Testis (tissue), 3 donors: ENCODE results near the gene FXYD2. TPM values are rescaled to one million over a fixed set of nuclear protein-coding genes. Genes with fewer than 3 reads are reported as not detected.

Experiments used
- DNase-seq: peaks from one replicate; pipeline ENCODE4 v3.0.0-alpha.2; 2019
- H3K27ac ChIP-seq, 2 donors: fragments of 200-600 bp; sonication (generic); one replicate each; pipeline ENCODE4 v1.5.1; 2019
- H3K27me3 ChIP-seq: fragments of 200-600 bp; sonication (generic); one replicate; pipeline ENCODE4 v1.5.1; 2019
- H3K36me3 ChIP-seq: fragments of 200-600 bp; sonication (generic); one replicate; pipeline ENCODE4 v1.5.1; 2017; ENCODE audit warnings: low read depth; ENCODE audit errors: missing control alignments
- H3K4me1 ChIP-seq: fragments of 200-600 bp; sonication (generic); one replicate; pipeline ENCODE4 v1.5.1; 2019
- H3K4me3 ChIP-seq, 2 donors: fragments of 200-600 bp; sonication (generic); one replicate each; pipeline ENCODE4 v1.5.1; 2017 to 2019
- H3K9me3 ChIP-seq: fragments of 200-600 bp; sonication (generic); one replicate; pipeline ENCODE4 v1.5.1; 2017
- POLR2A ChIP-seq: fragments of 450-650 bp; IDR thresholded peaks from one replicate; pipeline ENCODE4 v1.6.1; 2017; ENCODE audit warnings: antibody characterized with exemption, mild to moderate bottlenecking, moderate library complexity
- whole genome bisulfite sequencing, 2 donors: methylation state at CpG; one replicate each; pipeline ENCODE4 v1.1.5; 2018; 5-methylcytosine and 5-hydroxymethylcytosine counted together
- intact Hi-C: fragments of 100-400 bp; cut with DNase I; formaldehyde crosslinking; loops from one replicate; pipeline ENCODE4 v1.15.1; 2023; ENCODE audit warnings: low total_unique reads
- polyA plus RNA-seq: library from polyadenylated mRNA; stranded (reverse); fragments of 350-450 nt; fragmentation: Illumina TruSeq; extraction: RNeasy Lipid Tissue Mini Kit (QIAGEN cat#74804); gene quantifications from one replicate; pipeline ENCODE4 v1.2.3, GENCODE V29; 2014; ENCODE audit warnings: low read depth, low replicate concordance; ENCODE audit not compliant: insufficient read depth
- total RNA-seq, 2 donors: library from RNA; depleted of rRNA; stranded (reverse); fragments of >200 nt; gene quantifications; one replicate each; pipeline ENCODE4 v1.2.3, GENCODE V29; 2016
- TF ChIP-seq, protein P1 (sequence below), 3 experiments: fragments of 450-650 bp in 2 of 3; fragments of 200-600 bp in 1 of 3; sonication (generic) in 1 of 3; IDR thresholded peaks; one replicate each; pipeline ENCODE4 v1.5.1; 2016 to 2019; ENCODE audit warnings: antibody characterized with exemption in 3 of 3, mild to moderate bottlenecking in 2 of 3, moderate library complexity in 1 of 3

Gene FXYD2
- total and polyA plus RNA-seq, 3 donors from 2014 or later, result 5.3 to 8.3 (median 7.6) TPM

DNA sequence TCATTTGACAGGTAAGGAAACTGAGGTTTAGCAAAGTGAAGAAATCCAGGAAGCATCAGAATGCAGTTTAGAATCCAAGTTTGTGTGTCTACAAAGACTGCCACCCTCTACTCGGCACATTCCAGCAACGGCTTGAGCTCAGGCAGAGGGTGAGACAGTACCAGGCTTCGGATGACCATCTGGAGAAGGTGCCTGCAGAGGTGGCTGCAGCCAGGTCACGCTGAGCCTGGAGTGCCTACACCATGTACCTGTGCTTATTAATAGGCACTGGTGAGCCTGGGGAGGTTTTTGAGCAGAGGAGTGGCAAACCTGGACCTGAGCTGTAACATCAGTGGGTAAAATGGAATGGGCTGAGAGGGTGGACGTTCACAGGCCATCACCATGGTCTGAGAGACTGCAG lies 47.2 kb upstream of the FXYD2 start:
- no peaks in the 10 kb centered on the region for H3K9me3 ChIP-seq
- no peak for DNase-seq
- no peak for TF ChIP-seq POLR2A
- TF ChIP-seq, protein P1, sequence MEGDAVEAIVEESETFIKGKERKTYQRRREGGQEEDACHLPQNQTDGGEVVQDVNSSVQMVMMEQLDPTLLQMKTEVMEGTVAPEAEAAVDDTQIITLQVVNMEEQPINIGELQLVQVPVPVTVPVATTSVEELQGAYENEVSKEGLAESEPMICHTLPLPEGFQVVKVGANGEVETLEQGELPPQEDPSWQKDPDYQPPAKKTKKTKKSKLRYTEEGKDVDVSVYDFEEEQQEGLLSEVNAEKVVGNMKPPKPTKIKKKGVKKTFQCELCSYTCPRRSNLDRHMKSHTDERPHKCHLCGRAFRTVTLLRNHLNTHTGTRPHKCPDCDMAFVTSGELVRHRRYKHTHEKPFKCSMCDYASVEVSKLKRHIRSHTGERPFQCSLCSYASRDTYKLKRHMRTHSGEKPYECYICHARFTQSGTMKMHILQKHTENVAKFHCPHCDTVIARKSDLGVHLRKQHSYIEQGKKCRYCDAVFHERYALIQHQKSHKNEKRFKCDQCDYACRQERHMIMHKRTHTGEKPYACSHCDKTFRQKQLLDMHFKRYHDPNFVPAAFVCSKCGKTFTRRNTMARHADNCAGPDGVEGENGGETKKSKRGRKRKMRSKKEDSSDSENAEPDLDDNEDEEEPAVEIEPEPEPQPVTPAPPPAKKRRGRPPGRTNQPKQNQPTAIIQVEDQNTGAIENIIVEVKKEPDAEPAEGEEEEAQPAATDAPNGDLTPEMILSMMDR (IDR thresholded peaks at IDR 0.05), result no peak
- no peak overlapping the region for H3K4me3 ChIP-seq
- H3K4me1 ChIP-seq, result peaks cover 82% of the 10 kb centered on the region
- WGBS, 2 donors, result 63 to 69% methylated on average over 4 to 5 of the region's 5 CpGs
- intact Hi-C loops, result no loop called here
- H3K36me3 ChIP-seq, result no peaks in the 10 kb centered on the region
- H3K27me3 ChIP-seq, result no peaks in the 10 kb centered on the region
- H3K27ac ChIP-seq, result peak overlapping the region; percentile 76 to 85

GRCh38 chr11:117871160-117871559 lies 46.6 kb upstream of the FXYD2 start:
- Histone ChIP-seq H3K27ac (peak overlapping the region; percentile 68 to 85), H3K27me3 (no peaks in the 10 kb centered on the region), H3K36me3 (no peaks in the 10 kb centered on the region), H3K4me3 (no peak overlapping the region), H3K9me3 (no peaks in the 10 kb centered on the region), H3K4me1 (peaks cover 88% of the 10 kb centered on the region)
- intact Hi-C loops, result no loop called here
- no peak for DNase-seq
- 63 to 76% methylated on average over 18 of the region's 18 CpGs for WGBS, 2 donors
- no peak for TF ChIP-seq POLR2A
- TF ChIP-seq, protein P1 (IDR thresholded peaks at IDR 0.05), result no peak

DNA sequence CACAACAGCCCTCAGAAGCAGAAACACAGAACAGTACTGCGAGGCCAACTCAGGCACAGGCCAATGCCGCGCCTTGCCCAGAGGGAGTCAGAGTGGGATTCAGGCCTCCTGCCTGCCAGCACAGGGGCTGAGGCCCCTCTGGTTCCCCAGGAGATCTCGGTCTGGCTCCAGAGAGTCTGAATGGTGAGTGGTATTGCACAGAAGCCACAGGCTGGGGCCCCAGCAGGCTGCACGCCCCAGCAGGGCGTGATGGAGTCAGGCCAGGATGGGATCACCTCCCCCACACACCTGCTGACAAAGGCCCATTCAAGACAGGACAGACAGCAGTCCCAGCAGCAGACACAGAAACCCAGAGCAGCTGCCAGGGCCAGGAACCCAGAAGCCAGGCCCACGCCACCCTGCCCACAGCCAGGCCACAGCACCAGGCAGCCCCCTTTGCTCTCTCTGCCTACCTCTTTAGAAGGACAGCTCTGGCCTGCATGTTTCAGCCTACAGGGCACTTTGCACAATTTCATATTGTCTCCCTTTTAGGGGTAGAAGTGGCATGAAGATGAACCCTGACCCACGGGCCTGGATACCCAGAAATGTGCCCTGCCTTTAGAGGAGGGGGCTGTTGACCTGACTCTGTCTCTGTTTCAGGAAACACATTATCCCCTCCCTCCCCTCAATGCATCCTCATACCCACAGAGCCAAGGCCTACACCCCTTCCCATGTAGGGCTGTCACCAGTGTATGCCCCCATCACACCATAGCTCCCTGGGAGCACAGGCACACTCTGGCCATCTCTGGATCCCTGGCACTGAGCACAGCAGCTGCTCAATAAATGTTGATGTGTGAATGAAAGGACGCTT lies 45.8 kb upstream of the FXYD2 start:
- intact Hi-C loops, result no loop called here
- Histone ChIP-seq H3K9me3 (no peaks in the 10 kb centered on the region), H3K4me1 (peaks cover 90% of the 10 kb centered on the region), H3K27me3 (no peaks in the 10 kb centered on the region), H3K4me3 (no peak overlapping the region), H3K36me3 (no peaks in the 10 kb centered on the region), H3K27ac (peak overlapping the region; percentile 68 to 85)
- TF ChIP-seq POLR2A, result no peak
- TF ChIP-seq, protein P1 (IDR thresholded peaks at IDR 0.05), result no peak
- peak; percentile 92 for DNase-seq
- 48 to 79% methylated on average over 5 to 9 of the region's 9 CpGs for WGBS, 2 donors

DNA sequence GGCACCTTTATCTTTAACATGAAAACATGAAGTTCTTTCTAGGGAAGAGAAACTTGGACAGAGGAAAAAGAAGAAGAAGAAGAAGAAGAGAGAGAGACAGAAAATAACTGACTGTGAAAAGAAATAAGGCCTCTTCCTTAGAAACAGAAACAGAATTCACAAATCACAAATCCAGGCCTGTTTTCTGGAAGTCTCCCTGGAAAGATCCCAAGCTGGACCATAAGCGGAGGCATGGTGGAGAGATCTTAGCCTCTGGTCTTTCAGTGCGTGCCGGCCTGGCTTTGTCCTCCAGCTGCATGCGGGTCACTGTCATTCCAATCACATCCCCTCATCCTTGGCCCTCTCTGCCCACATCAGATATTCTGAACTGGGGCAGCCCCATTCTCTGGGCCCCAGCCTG lies 45.1 kb upstream of the FXYD2 start:
- intact Hi-C loops, result no loop called here
- DNase-seq, result no peak

More for the DNA sequence above, 45.1 kb upstream of the FXYD2 start:
- no peaks in the 10 kb centered on the region for H3K27me3 ChIP-seq
- no peaks in the 10 kb centered on the region for H3K36me3 ChIP-seq
- no peak overlapping the region for H3K4me3 ChIP-seq
- H3K9me3 ChIP-seq, result no peaks in the 10 kb centered on the region
- TF ChIP-seq, protein P1 (IDR thresholded peaks at IDR 0.05), result no peak
- no peak for TF ChIP-seq POLR2A
- WGBS, 2 donors, result 31 to 38% methylated on average over 4 of the region's 4 CpGs
- H3K27ac ChIP-seq, result peak overlapping the region; percentile 68 to 85
- peaks cover 86% of the 10 kb centered on the region for H3K4me1 ChIP-seq
